ENCODE measurements around the gene ADAR.
"Not testable (repeated sequence)": the region's sequence is repeated elsewhere in the genome, so short reads cannot be mapped to it uniquely, and the experiment has no call there.

Gene ADAR

GRCh38 chr1:154607609-154608396, at the start of gene ADAR:
ADAR (minus strand) TSS chr1:154608186; CDS start chr1:154608006, 180 bp downstream.
- peak; percentile 99 for DNase-seq

GRCh38 chr1:154657556-154657955, 49.6 kb upstream of the ADAR start:
- peak; percentile 38 for DNase-seq

GRCh38 chr1:154652893-154653292, 44.9 kb upstream of the ADAR start:
- no peak for DNase-seq

GRCh38 chr1:154644724-154645123, 36.7 kb upstream of the ADAR start:
- DNase-seq, result not testable (repeated sequence)

GRCh38 chr1:154641534-154641933, 33.5 kb upstream of the ADAR start:
- no peak for DNase-seq

GRCh38 chr1:154639876-154640275, 31.9 kb upstream of the ADAR start:
- no peak for DNase-seq

GRCh38 chr1:154635171-154635570, 27.2 kb upstream of the ADAR start:
- no peak for DNase-seq

- no peak for DNase-seq
These were observed 21.7 kb upstream of the ADAR start for GRCh38 chr1:154629675-154630073.

- DNase-seq, result no peak
These were observed 21.2 kb upstream of the ADAR start for GRCh38 chr1:154629061-154629674.

GRCh38 chr1:154628121-154628405, 20.1 kb upstream of the ADAR start:
- DNase-seq, result no peak

- peak; percentile 88 for DNase-seq
These were observed 19.5 kb upstream of the ADAR start for GRCh38 chr1:154627257-154628120.

- DNase-seq, result no peak
These were observed 18.7 kb upstream of the ADAR start for GRCh38 chr1:154626456-154627256.

- no peak for DNase-seq
These were observed 17.0 kb upstream of the ADAR start for GRCh38 chr1:154624746-154625643.

- DNase-seq, result peak; percentile 79
These were observed 15.4 kb upstream of the ADAR start for GRCh38 chr1:154623358-154623757.

- no peak for DNase-seq
These were observed 14.6 kb upstream of the ADAR start for GRCh38 chr1:154622503-154623039.

GRCh38 chr1:154621875-154622274, 13.9 kb upstream of the ADAR start:
- no peak for DNase-seq

- DNase-seq, result no peak
These were observed 12.8 kb upstream of the ADAR start for GRCh38 chr1:154620751-154621150.

GRCh38 chr1:154619181-154619948, 11.4 kb upstream of the ADAR start:
- no peak for DNase-seq

- no peak for DNase-seq
These were observed 8.8 kb upstream of the ADAR start for GRCh38 chr1:154616659-154617345.

- DNase-seq, result no peak
These were observed 7.4 kb upstream of the ADAR start for GRCh38 chr1:154615411-154615810.

All from suppressor macrophage treated with lipopolysaccharide for 4 hours (primary cell).